Suprapubic skin (tissue), 4 donors: ENCODE data around the gene EDDM3A.

ENCODE experiments used
- CTCF ChIP-seq, 2 donors: fragments of 200-600 bp in 1 of 2; fragments of 450-650 bp in 1 of 2; sonication (generic) in 1 of 2; IDR thresholded peaks; one replicate each; pipeline ENCODE4 v1.5.1; 2016 to 2019; ENCODE audit warnings: antibody characterized with exemption in 2 of 2, mild to moderate bottlenecking in 1 of 2, moderate library complexity in 1 of 2
- EP300 ChIP-seq: sonication (generic); formaldehyde crosslinking; IDR thresholded peaks from one replicate; pipeline ENCODE4 v1.6.1; 2017; ENCODE audit warnings: antibody characterized with exemption
- POLR2A ChIP-seq, 2 donors: fragments of 450-650 bp; IDR thresholded peaks; one replicate each; pipeline ENCODE4 v1.6.1; 2017; ENCODE audit warnings: antibody characterized with exemption in 2 of 2, mild to moderate bottlenecking in 2 of 2, moderate library complexity in 2 of 2
- POLR2AphosphoS5 ChIP-seq, 3 donors: sonication (generic); formaldehyde crosslinking; IDR thresholded peaks; one replicate each; pipeline ENCODE4 v1.6.1; 2017; ENCODE audit warnings: antibody characterized with exemption in 3 of 3

GRCh38 chr14:20775901-20776300, 30.2 kb downstream of the EDDM3A start:
- TF ChIP-seq CTCF (IDR thresholded peaks at IDR 0.05) (no peak), POLR2A (IDR thresholded peaks at IDR 0.05) (no peak), EP300 (no peak), POLR2AphosphoS5 (IDR thresholded peaks at IDR 0.05) (no peak)
